Liver (tissue), 9 donors: ENCODE results near the gene TTC4. TPM values are rescaled to one million over a fixed set of nuclear protein-coding genes. Genes with fewer than 3 reads are reported as not detected.

Source experiments
- DNase-seq: peaks from one replicate; pipeline ENCODE4 v3.0.0-alpha.2; 2017; ENCODE audit warnings: low spot score
- H3K27ac ChIP-seq, 2 donors: one replicate each; pipeline ENCODE4 v1.7.0; 2013; ENCODE audit warnings: inconsistent platforms in 2 of 2, low read length in 2 of 2, control low read depth in 1 of 2, low read depth in 1 of 2, mild to moderate bottlenecking in 1 of 2
- H3K27me3 ChIP-seq, 4 donors: one replicate each; pipeline versions ENCODE4 v1.6.1 to v1.7.0; 2013; ENCODE audit warnings: low read length in 3 of 4, inconsistent platforms in 1 of 4, mild to moderate bottlenecking in 1 of 4, moderate library complexity in 1 of 4; ENCODE audit not compliant: control insufficient read depth in 4 of 4, insufficient read depth in 4 of 4
- H3K36me3 ChIP-seq, 4 donors: one replicate each; pipeline versions ENCODE4 v1.6.1 to v1.7.0; 2013; ENCODE audit warnings: low read length in 3 of 4, mild to moderate bottlenecking in 3 of 4, low read depth in 1 of 4, moderate library complexity in 1 of 4; ENCODE audit not compliant: control insufficient read depth in 4 of 4, insufficient read depth in 3 of 4
- H3K4me1 ChIP-seq, 4 donors: one replicate each; pipeline versions ENCODE4 v1.6.1 to v1.7.0; 2013; ENCODE audit warnings: low read length in 3 of 4, mild to moderate bottlenecking in 3 of 4, moderate library complexity in 1 of 4; ENCODE audit not compliant: control insufficient read depth in 4 of 4, insufficient read depth in 4 of 4
- H3K4me3 ChIP-seq, 3 donors: one replicate each; pipeline versions ENCODE4 v1.6.1 to v1.7.0; 2013; ENCODE audit warnings: low read length in 3 of 3, control low read depth in 1 of 3, low read depth in 1 of 3, mild to moderate bottlenecking in 1 of 3
- H3K9ac ChIP-seq, 2 donors: one replicate each; pipeline ENCODE4 v1.7.0; 2013; ENCODE audit warnings: low read length in 2 of 2, mild to moderate bottlenecking in 2 of 2, moderate library complexity in 2 of 2, control low read depth in 1 of 2, low read depth in 1 of 2
- H3K9me3 ChIP-seq, 4 donors: one replicate each; pipeline versions ENCODE4 v1.6.1 to v1.7.0; 2013; ENCODE audit warnings: low read length in 3 of 4; ENCODE audit not compliant: control insufficient read depth in 4 of 4
- ATF3 ChIP-seq: IDR thresholded peaks from 2 replicates; pipeline ENCODE4 v1.6.1; 2016; ENCODE audit warnings: antibody characterized with exemption
- CTCF ChIP-seq: fragments of 150-350 bp; IDR thresholded peaks from 2 replicates; pipeline ENCODE4 v1.5.1; 2017; ENCODE audit warnings: improper control_type of control experiment, low read depth, low read length; ENCODE audit not compliant: missing input control
- EGR1 ChIP-seq, 2 donors: IDR thresholded peaks; 2 replicates each; pipeline ENCODE4 v1.6.1; 2016 to 2018; ENCODE audit warnings: antibody characterized with exemption in 2 of 2, low read depth in 2 of 2
- FOXA1 ChIP-seq: IDR thresholded peaks from 2 replicates; pipeline ENCODE4 v1.6.1; 2016; ENCODE audit warnings: antibody characterized with exemption
- FOXA2 ChIP-seq: IDR thresholded peaks from 2 replicates; pipeline ENCODE4 v1.6.1; 2016; ENCODE audit warnings: antibody characterized with exemption
- GABPA ChIP-seq, 2 donors: IDR thresholded peaks in 1 of 2; conservative IDR thresholded peaks in 1 of 2; 2 replicates each; pipeline ENCODE4 v1.6.1; 2016; ENCODE audit warnings: antibody characterized with exemption in 2 of 2, mild to moderate bottlenecking in 1 of 2, moderate library complexity in 1 of 2
- HNF4A ChIP-seq, 2 donors: conservative IDR thresholded peaks; 2 replicates each; pipeline ENCODE4 v1.6.1; 2016; ENCODE audit warnings: antibody characterized with exemption in 2 of 2, mild to moderate bottlenecking in 2 of 2
- HNF4G ChIP-seq: IDR thresholded peaks from 2 replicates; pipeline ENCODE4 v1.6.1; 2016; ENCODE audit warnings: antibody characterized with exemption
- JUND ChIP-seq, 2 donors: IDR thresholded peaks; 2 replicates each; pipeline ENCODE4 v1.6.1; 2016; ENCODE audit warnings: antibody characterized with exemption in 2 of 2
- NR2F2 ChIP-seq: IDR thresholded peaks from 2 replicates; pipeline ENCODE4 v1.6.1; 2016; ENCODE audit warnings: antibody characterized with exemption
- RAD21 ChIP-seq, 2 donors: IDR thresholded peaks; 2 replicates each; pipeline ENCODE4 v1.6.1; 2016; ENCODE audit warnings: antibody characterized with exemption in 2 of 2, mild to moderate bottlenecking in 2 of 2
- REST ChIP-seq: IDR thresholded peaks from 2 replicates; pipeline ENCODE4 v1.6.1; 2016; ENCODE audit warnings: antibody characterized with exemption, mild to moderate bottlenecking
- RXRA ChIP-seq, 2 donors: IDR thresholded peaks; 2 replicates each; pipeline ENCODE4 v1.6.1; 2017 to 2018; ENCODE audit warnings: antibody characterized with exemption in 2 of 2, mild to moderate bottlenecking in 1 of 2
- SP1 ChIP-seq: IDR thresholded peaks from 2 replicates; pipeline ENCODE4 v1.6.1; 2018; ENCODE audit warnings: antibody characterized with exemption, mild to moderate bottlenecking
- TAF1 ChIP-seq: conservative IDR thresholded peaks from 2 replicates; pipeline ENCODE4 v1.6.1; 2016; ENCODE audit warnings: antibody characterized with exemption, mild to moderate bottlenecking
- YY1 ChIP-seq: IDR thresholded peaks from 2 replicates; pipeline ENCODE4 v1.6.1; 2016; ENCODE audit warnings: antibody characterized with exemption, mild to moderate bottlenecking
- ZBTB33 ChIP-seq: IDR thresholded peaks from 2 replicates; pipeline ENCODE4 v1.6.1; 2016; ENCODE audit warnings: antibody characterized with exemption
- WGBS: extraction: QIAGEN DNeasy Blood & Tissue Kit; methylation state at CpG from one replicate; pipeline ENCODE4 v1.1.7; 2013; 5-methylcytosine and 5-hydroxymethylcytosine counted together
- polyA plus RNA-seq, 2 donors: library from polyadenylated mRNA; stranded (reverse) in 1 of 2; unstranded in 1 of 2; fragments of 200-250 nt in 1 of 2; fragments of >200 nt in 1 of 2; fragmentation: Nextera tagmentation in 1 of 2; extraction: Ambion mirVana in 1 of 2; gene quantifications; one replicate each; pipeline versions ENCODE4 v1.2.1 to v1.2.3, GENCODE V29; 2013 to 2015
- total RNA-seq, 2 donors: library from RNA; depleted of rRNA; stranded (reverse); fragments of >200 nt; gene quantifications; one replicate each; pipeline ENCODE4 v1.2.3, GENCODE V29; 2014
- TF ChIP-seq, protein P1 (sequence below): IDR thresholded peaks from 2 replicates; pipeline ENCODE4 v1.6.1; 2016; ENCODE audit warnings: antibody characterized with exemption
- donor health status: healthy.
- donor health status: healthy.
- donor health status: healthy.
- donor health status: healthy.
- donor health status: healthy.

TTC4 gene
- total and polyA plus RNA-seq, 4 donors: 6.9 to 10.9 (median 8.1) TPM

GRCh38 chr1:54741531-54741930 is 25.9 kb downstream of the TTC4 start:
- DNase-seq: no peak
- Histone ChIP-seq H3K36me3 (peaks cover 10 to 56% (median 41%) of the 10 kb centered on the region in 4 donors), H3K27me3 (no peaks in the 10 kb centered on the region), H3K9ac (no peak overlapping the region), H3K4me3 (no peak overlapping the region), H3K9me3 (no peaks in the 10 kb centered on the region), H3K4me1 (no peaks in the 10 kb centered on the region), H3K27ac (no peak overlapping the region)
- TF ChIP-seq RAD21 (IDR thresholded peaks at IDR 0.05) (no peak), SP1 (no peak), FOXA2 (no peak), HNF4G (no peak), ZBTB33 (no peak), NR2F2 (no peak), JUND (IDR thresholded peaks at IDR 0.05) (no peak), GABPA (IDR thresholded peaks at IDR 0.05 in 1 of 2, conservative IDR thresholded peaks at IDR 0.05 in 1 of 2) (no peak), FOXA1 (no peak), HNF4A (conservative IDR thresholded peaks at IDR 0.05) (no peak), REST (no peak), EGR1 (IDR thresholded peaks at IDR 0.05; ENCODE audit: low read depth in 2 of 2) (no peak), RXRA (IDR thresholded peaks at IDR 0.05) (no peak), ATF3 (no peak), CTCF (no peak), YY1 (no peak), TAF1 (no peak)
- TF ChIP-seq, protein P1, sequence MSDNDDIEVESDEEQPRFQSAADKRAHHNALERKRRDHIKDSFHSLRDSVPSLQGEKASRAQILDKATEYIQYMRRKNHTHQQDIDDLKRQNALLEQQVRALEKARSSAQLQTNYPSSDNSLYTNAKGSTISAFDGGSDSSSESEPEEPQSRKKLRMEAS: no peak
- 96% methylated on average over 4 of the region's 4 CpGs for WGBS
